Measurements from ENCODE around the gene ITGAD.

GRCh38 chr16:31441956-31442355 lies 48.8 kb downstream of the ITGAD start:
- TF ChIP-seq CTCF (IDR thresholded peaks at IDR 0.05) (no peak), POLR2A (IDR thresholded peaks at IDR 0.05) (no peak)

Measured in suprapubic skin (tissue), 3 donors.